Esophagus muscularis mucosa (tissue), 4 donors: ENCODE data around the gene TMTC2. TPM values are rescaled to one million over a fixed set of nuclear protein-coding genes. Genes with fewer than 3 reads are reported as not detected.

Source experiments
- DNase-seq: peaks from one replicate; pipeline ENCODE4 v3.0.0-alpha.2; 2017; ENCODE audit errors: extremely low spot score
- H3K27ac ChIP-seq, 4 donors: fragments of 200-600 bp; sonication (generic); replicated peaks in 1 of 4; 1 replicate in 3 of 4; 2 replicates in 1 of 4; pipeline ENCODE4 v1.5.1; 2016 to 2019; ENCODE audit warnings: mild to moderate bottlenecking in 1 of 4
- H3K27me3 ChIP-seq, 4 donors: fragments of 200-600 bp; sonication (generic); one replicate each; pipeline versions ENCODE4 v1.5.1 to v1.6.0; 2016 to 2019
- H3K36me3 ChIP-seq, 4 donors: fragments of 200-600 bp; sonication (generic); one replicate each; pipeline ENCODE4 v1.5.1; 2016 to 2019
- H3K4me1 ChIP-seq, 4 donors: fragments of 200-600 bp; sonication (generic); one replicate each; pipeline ENCODE4 v1.5.1; 2016 to 2019
- H3K4me3 ChIP-seq, 4 donors: fragments of 200-600 bp; sonication (generic); 1 replicate in 2 of 4; 2 replicates in 2 of 4; pipeline ENCODE4 v1.5.1; 2016 to 2019; ENCODE audit warnings: mild to moderate bottlenecking in 4 of 4, moderate library complexity in 1 of 4
- H3K9me3 ChIP-seq, 4 donors: fragments of 200-600 bp; sonication (generic); 1 replicate in 3 of 4; 2 replicates in 1 of 4; pipeline ENCODE4 v1.5.1; 2016 to 2019
- EP300 ChIP-seq: sonication (generic); formaldehyde crosslinking; IDR thresholded peaks from one replicate; pipeline ENCODE4 v1.6.1; 2017; ENCODE audit warnings: antibody characterized with exemption
- POLR2A ChIP-seq: fragments of 450-650 bp; IDR thresholded peaks from one replicate; pipeline ENCODE4 v1.6.1; 2017; ENCODE audit warnings: antibody characterized with exemption, moderate library complexity, mild to moderate bottlenecking, low read depth
- POLR2AphosphoS5 ChIP-seq, 2 donors: sonication (generic); formaldehyde crosslinking; IDR thresholded peaks; one replicate each; pipeline ENCODE4 v1.6.1; 2017; ENCODE audit warnings: antibody characterized with exemption in 2 of 2
- WGBS: methylation state at CpG from one replicate; pipeline ENCODE4 v1.1.5; 2018; 5-methylcytosine and 5-hydroxymethylcytosine counted together
- intact Hi-C: fragments of 100-400 bp; cut with DNase I; formaldehyde crosslinking; loops from one replicate; pipeline ENCODE4 v1.15.1; 2023
- total RNA-seq, 4 donors: library from RNA; depleted of rRNA; stranded (reverse); fragments of >200 nt; gene quantifications; one replicate each; pipeline versions ENCODE4 v1.1.0 to v1.2.1, GENCODE V29; 2016
- TF ChIP-seq, protein P1 (sequence below), 3 experiments: fragments of 200-600 bp in 2 of 3; fragments of 450-650 bp in 1 of 3; sonication (generic) in 2 of 3; IDR thresholded peaks; one replicate each; pipeline ENCODE4 v1.5.1; 2017 to 2019; ENCODE audit warnings: antibody characterized with exemption in 3 of 3, mild to moderate bottlenecking in 2 of 3, moderate library complexity in 1 of 3

Gene TMTC2
- total RNA-seq, 4 donors from 2014 or later: 4.7 to 8.7 (median 7.3) TPM

DNA sequence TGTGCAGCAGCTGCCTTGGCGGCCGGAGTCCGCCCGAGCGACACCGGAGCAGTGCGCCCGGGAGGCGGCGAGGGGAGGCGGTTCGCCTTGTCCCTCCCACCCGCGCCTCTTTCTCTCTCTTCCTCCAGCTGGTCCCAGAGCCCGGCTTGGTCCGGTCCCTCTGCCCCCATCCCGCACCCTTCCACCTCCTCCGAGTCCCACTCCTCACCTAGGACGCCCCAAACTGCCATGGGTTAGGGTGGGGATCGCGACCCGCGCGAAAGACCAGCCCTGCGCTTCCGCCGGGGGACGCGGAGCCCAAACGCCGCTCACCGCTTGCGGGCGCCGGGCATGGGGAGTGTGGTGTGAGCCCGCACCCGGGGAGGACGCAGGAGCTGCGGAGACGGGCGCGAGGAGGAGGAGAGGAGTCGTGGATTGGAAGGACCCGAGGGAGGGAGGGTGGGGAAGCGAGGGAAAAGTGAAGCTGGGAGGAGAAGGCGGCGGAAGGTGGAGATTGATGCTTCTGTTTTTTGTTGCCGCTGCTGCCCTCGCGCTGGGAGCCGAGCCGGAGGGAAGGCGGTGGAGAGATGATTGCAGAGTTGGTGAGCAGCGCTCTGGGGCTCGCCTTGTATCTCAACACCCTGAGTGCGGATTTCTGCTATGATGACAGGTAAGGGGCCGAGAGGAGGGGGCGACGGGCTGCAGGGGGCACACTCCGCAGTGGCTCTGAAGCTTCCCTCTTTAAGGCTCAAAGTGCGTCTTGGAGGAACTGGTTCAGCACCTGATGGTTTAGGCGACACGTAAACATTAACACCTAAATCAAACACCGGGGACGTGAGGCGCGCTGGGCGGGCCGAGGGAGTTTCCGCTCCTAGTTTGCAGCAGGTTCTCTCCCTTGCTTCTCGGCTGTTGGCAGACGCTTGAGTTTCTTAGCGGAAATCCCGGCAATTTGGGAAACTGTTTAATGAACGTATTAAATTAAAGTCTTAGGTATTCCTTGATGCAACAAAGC, 610 bp downstream of the TMTC2 start:
- TF ChIP-seq EP300: no peak
- no peak for TF ChIP-seq POLR2A
- TF ChIP-seq, protein P1, sequence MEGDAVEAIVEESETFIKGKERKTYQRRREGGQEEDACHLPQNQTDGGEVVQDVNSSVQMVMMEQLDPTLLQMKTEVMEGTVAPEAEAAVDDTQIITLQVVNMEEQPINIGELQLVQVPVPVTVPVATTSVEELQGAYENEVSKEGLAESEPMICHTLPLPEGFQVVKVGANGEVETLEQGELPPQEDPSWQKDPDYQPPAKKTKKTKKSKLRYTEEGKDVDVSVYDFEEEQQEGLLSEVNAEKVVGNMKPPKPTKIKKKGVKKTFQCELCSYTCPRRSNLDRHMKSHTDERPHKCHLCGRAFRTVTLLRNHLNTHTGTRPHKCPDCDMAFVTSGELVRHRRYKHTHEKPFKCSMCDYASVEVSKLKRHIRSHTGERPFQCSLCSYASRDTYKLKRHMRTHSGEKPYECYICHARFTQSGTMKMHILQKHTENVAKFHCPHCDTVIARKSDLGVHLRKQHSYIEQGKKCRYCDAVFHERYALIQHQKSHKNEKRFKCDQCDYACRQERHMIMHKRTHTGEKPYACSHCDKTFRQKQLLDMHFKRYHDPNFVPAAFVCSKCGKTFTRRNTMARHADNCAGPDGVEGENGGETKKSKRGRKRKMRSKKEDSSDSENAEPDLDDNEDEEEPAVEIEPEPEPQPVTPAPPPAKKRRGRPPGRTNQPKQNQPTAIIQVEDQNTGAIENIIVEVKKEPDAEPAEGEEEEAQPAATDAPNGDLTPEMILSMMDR (IDR thresholded peaks at IDR 0.05): no peak
- TF ChIP-seq POLR2AphosphoS5 (IDR thresholded peaks at IDR 0.05): peak in 1 of 2 donors; percentile 5
- intact Hi-C loops: no loop called here

DNA sequence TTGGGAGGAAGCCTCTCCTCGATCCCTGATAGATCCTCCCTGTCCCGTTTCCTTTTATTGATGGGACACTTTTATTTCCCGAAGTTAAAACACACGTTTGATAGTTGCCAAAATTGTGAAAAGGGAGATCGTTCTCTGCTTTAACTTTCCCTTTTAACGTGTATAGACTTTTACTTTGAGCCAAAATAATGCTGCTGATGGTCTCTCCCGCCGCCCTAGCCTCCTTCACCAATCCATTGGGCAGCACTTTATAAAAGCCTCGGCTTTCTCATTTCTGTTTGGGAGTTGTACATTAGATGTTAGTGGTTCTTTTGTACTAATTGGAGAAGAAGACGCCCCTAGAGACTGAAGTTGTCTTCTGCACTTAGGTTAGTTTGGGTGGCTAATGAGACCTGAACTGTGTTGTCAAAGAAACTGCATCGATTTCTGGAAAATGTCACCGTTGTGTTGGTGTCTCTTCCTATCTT, 1.4 kb downstream of the TMTC2 start:
- Histone ChIP-seq H3K4me1 (peaks cover 7 to 20% (median 17%) of the 10 kb centered on the region in 4 donors), H3K27me3 (no peaks in the 10 kb centered on the region), H3K9me3 (no peaks in the 10 kb centered on the region), H3K27ac (peak overlapping the region; percentile 82 to 92 (median 91)), H3K36me3 (no peaks in the 10 kb centered on the region), H3K4me3 (peak overlapping the region; percentile 84 to 87 (median 84))
- DNase-seq: no peak
- TF ChIP-seq, protein P1 (IDR thresholded peaks at IDR 0.05): no peak
- TF ChIP-seq EP300 (no peak), POLR2A (no peak)
- WGBS: 5% methylated on average over 12 of the region's 12 CpGs
- intact Hi-C loops: no loop called here

More for the DNA sequence above, 610 bp downstream of the TMTC2 start:
- no peak for DNase-seq
- H3K27ac ChIP-seq: peak overlapping the region; percentile 82 to 92 (median 91)
- H3K4me3 ChIP-seq: peak overlapping the region; percentile 84 to 87 (median 84)
- H3K9me3 ChIP-seq: no peaks in the 10 kb centered on the region
- H3K4me1 ChIP-seq: peaks cover 7 to 20% (median 17%) of the 10 kb centered on the region in 4 donors
- H3K36me3 ChIP-seq: no peaks in the 10 kb centered on the region
- H3K27me3 ChIP-seq: no peaks in the 10 kb centered on the region
- WGBS: under 1% methylated on average over 56 of the region's 75 CpGs

DNA sequence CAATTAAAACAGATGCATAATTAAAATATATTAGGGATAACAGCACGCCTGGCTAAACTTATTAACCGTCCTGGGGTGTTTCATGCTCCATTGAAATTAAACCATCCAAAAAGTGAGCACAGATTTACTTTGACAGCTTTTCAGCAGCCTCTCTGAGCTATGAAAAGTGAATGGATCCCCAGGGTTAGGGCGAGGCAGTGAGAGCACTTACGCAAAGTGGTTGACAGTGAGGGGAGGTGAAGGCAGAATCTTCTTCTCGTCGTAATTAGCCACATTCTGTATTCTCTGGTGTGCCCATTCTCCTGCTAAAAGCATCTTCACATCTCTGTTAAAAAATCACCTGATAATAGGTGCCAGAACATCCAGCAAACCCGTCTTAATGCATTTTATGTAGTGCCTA, 1.9 kb downstream of the TMTC2 start:
- intact Hi-C loops: no loop called here

DNA sequence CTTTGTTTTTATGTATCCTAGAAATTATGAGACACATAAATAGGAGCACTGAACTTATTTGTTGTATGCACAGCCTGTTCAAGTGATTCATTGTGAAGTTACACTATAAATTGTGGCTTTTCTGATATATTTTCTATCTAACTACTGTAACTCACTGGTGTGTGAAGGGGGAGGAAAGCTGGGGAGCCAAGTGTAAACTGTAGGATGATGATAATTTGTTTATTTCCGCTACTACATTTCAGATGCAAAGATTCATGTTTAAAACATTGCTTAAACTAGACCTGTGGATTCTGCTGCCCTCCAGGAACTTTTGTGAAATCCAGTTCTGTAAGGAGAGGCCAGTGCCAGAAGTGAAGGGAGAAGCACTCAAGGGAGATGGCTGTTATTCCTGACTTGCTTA, 3.3 kb downstream of the TMTC2 start:
- WGBS: 91% methylated on average over 1 of the region's 1 CpG
- intact Hi-C loops: no loop called here
- Histone ChIP-seq H3K27ac (no peak overlapping the region), H3K27me3 (no peaks in the 10 kb centered on the region), H3K9me3 (no peaks in the 10 kb centered on the region), H3K4me1 (peaks cover 7 to 20% (median 17%) of the 10 kb centered on the region in 4 donors), H3K36me3 (no peaks in the 10 kb centered on the region), H3K4me3 (no peak overlapping the region)
- DNase-seq: no peak
- no peak for TF ChIP-seq EP300
- no peak for TF ChIP-seq POLR2AphosphoS5 (IDR thresholded peaks at IDR 0.05)
- TF ChIP-seq, protein P1 (IDR thresholded peaks at IDR 0.05): no peak

More for the DNA sequence above, 1.9 kb downstream of the TMTC2 start:
- TF ChIP-seq, protein P1 (IDR thresholded peaks at IDR 0.05): no peak
- TF ChIP-seq EP300: no peak
- no peak for TF ChIP-seq POLR2AphosphoS5 (IDR thresholded peaks at IDR 0.05)
- TF ChIP-seq POLR2A: no peak
- Histone ChIP-seq H3K4me1 (peaks cover 7 to 20% (median 17%) of the 10 kb centered on the region in 4 donors), H3K27me3 (no peaks in the 10 kb centered on the region), H3K36me3 (no peaks in the 10 kb centered on the region), H3K4me3 (peak overlapping the region; percentile 84 to 87 (median 84)), H3K27ac (no peak overlapping the region), H3K9me3 (no peaks in the 10 kb centered on the region)
- DNase-seq: no peak
- WGBS: 64% methylated on average over 7 of the region's 7 CpGs
